ENCODE measurements around the gene EI24. TPM values are rescaled to one million over a fixed set of nuclear protein-coding genes. Genes with fewer than 3 reads are reported as not detected.
A peak's percentile ranks its signal among the peaks of the same experiment; 100 is the strongest.

EI24 gene
- total RNA-seq, 1 experiment from 2014 or later: 151 TPM

DNA sequence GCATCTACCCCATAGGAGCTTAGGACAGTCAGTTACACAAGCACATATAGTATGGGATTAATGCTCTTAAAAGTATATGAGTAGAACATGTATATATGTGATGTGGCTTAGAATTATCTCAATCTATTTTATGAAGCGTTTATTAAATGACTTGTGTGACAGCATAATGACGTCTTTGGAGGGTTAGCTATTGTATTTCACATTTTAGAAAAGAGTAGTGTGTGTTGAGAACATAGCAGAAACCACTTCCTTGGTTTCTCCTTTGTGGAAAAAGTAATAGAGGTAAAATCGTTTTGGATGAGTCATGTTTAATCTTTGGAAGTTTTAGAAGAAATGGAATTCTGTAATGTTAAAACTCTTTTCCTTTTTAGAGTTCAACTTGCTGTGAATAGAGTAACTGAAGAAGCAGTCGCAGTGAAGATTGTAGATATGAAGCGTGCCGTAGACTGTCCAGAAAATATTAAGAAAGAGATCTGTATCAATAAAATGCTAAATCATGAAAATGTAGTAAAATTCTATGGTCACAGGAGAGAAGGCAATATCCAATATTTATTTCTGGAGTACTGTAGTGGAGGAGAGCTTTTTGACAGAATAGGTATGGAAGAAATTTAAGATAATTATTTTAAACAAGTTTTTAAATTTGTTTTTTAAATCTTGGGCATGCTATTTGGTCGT lies 58.1 kb downstream of the EI24 start:
- no peak for DNase-seq
- no peaks in the 10 kb centered on the region for H3K4me1 ChIP-seq (ENCODE audit: insufficient read depth, low read length)
- no peak overlapping the region for H2BK15ac ChIP-seq (ENCODE audit: low read depth, low read length)
- no peak overlapping the region for H3K27ac ChIP-seq (ENCODE audit: insufficient read length, low read depth, low read length)
- peak overlapping the region; percentile 86 to 93 for H3K4me3 Mint-ChIP-seq
- H2BK12ac ChIP-seq (ENCODE audit: insufficient read length, low read depth, low read length): no peak overlapping the region
- peaks cover 14 to 16% of the 10 kb centered on the region in 2 experiments for H3K4me1 Mint-ChIP-seq
- peaks cover 14 to 46% (median 42%) of the 10 kb centered on the region in 3 experiments for H3K36me3 Mint-ChIP-seq (ENCODE audit: insufficient read depth in 1 of 3, low read depth in 3 of 3)
- no peak overlapping the region for H3T11ph ChIP-seq (ENCODE audit: low read length)
- H3K27me3 ChIP-seq (ENCODE audit: insufficient read depth, low read length): no peaks in the 10 kb centered on the region
- no peak overlapping the region for H2AFZ ChIP-seq (ENCODE audit: low read length)
- no peak overlapping the region for H3K56ac ChIP-seq (ENCODE audit: insufficient read length, low read depth, low read length)
- H3K23ac ChIP-seq (ENCODE audit: insufficient read length, low read depth, low read length): no peak overlapping the region
- no peak overlapping the region for H3K4ac ChIP-seq (ENCODE audit: low read depth, low read length)
- H2BK120ac ChIP-seq (ENCODE audit: low read depth, low read length, poor library complexity, severe bottlenecking): no peak overlapping the region
- no peaks in the 10 kb centered on the region for H4K20me1 ChIP-seq (ENCODE audit: control insufficient read depth, insufficient read depth, insufficient read length)
- no peak overlapping the region for H4K5ac ChIP-seq (ENCODE audit: insufficient read length, low read depth, low read length)
- H4K8ac ChIP-seq (replicated peaks; ENCODE audit: insufficient read length, low read depth, low read length): no peak overlapping the region
- H2AK5ac ChIP-seq (ENCODE audit: insufficient read length, low read length): no peak overlapping the region
- H3K4me2 ChIP-seq (ENCODE audit: insufficient read depth, insufficient read length, low read length): peak overlapping the region; percentile 91
- no peaks in the 10 kb centered on the region for H3K9me3 ChIP-seq (ENCODE audit: control insufficient read depth, low read depth, low read length)
- H3K79me2 ChIP-seq (ENCODE audit: insufficient read depth, low read length): peaks cover 3% of the 10 kb centered on the region; the same call in 1 of the 2 replicates
- H3K9me3 Mint-ChIP-seq: no peaks in the 10 kb centered on the region
- no peaks in the 10 kb centered on the region for H3K79me1 ChIP-seq (ENCODE audit: insufficient read depth, low read depth, low read length, poor library complexity, severe bottlenecking)
- WGBS (ENCODE audit: extremely low coverage, insufficient read length, low lambda C conversion rate): no CpG with 5 or more reads among the region's 7 CpGs
- no peak overlapping the region for H2BK20ac ChIP-seq (ENCODE audit: low read depth, low read length, poor library complexity, severe bottlenecking)
- H3K27ac Mint-ChIP-seq: peak overlapping the region; percentile 5 to 100 (median 99); a peak in 4 of 7 replicates
- no peak overlapping the region for H3K18ac ChIP-seq (ENCODE audit: insufficient read length, low read depth, low read length)
- no peaks in the 10 kb centered on the region for H3K23me2 ChIP-seq (ENCODE audit: insufficient read length, low read depth, low read length, poor library complexity, severe bottlenecking)
- no peak overlapping the region for H2BK5ac ChIP-seq (ENCODE audit: insufficient read length, low read length)
- no peak overlapping the region for H4K91ac ChIP-seq (ENCODE audit: insufficient read length, low read depth, low read length)
- no peak overlapping the region for H3K14ac ChIP-seq (ENCODE audit: insufficient read depth, low read length)
- H3K9ac ChIP-seq (ENCODE audit: extremely low read depth, insufficient read length, low read length): peak overlapping the region; percentile 98
- H3K27me3 Mint-ChIP-seq (ENCODE audit: low read depth): no peaks in the 10 kb centered on the region
- TF ChIP-seq, protein P1, sequence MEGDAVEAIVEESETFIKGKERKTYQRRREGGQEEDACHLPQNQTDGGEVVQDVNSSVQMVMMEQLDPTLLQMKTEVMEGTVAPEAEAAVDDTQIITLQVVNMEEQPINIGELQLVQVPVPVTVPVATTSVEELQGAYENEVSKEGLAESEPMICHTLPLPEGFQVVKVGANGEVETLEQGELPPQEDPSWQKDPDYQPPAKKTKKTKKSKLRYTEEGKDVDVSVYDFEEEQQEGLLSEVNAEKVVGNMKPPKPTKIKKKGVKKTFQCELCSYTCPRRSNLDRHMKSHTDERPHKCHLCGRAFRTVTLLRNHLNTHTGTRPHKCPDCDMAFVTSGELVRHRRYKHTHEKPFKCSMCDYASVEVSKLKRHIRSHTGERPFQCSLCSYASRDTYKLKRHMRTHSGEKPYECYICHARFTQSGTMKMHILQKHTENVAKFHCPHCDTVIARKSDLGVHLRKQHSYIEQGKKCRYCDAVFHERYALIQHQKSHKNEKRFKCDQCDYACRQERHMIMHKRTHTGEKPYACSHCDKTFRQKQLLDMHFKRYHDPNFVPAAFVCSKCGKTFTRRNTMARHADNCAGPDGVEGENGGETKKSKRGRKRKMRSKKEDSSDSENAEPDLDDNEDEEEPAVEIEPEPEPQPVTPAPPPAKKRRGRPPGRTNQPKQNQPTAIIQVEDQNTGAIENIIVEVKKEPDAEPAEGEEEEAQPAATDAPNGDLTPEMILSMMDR (conservative IDR thresholded peaks at IDR 0.05): no peak

Other genes starting within 250 kb of the EI24 start
- gene FEZ1, start 73.2 kb upstream of the EI24 start, total RNA-seq (2021): 130 and 135 TPM in 2 replicates
- 125 and 128 TPM in 2 replicates for gene STT3A, start 23.4 kb downstream of the EI24 start, total RNA-seq (2021)
- 119 and 126 TPM in 2 replicates for gene CHEK1, start 55.7 kb downstream of the EI24 start, total RNA-seq (2021)
- gene ACRV1, start 111.4 kb downstream of the EI24 start, total RNA-seq (2021): not detected in 2 replicates
- not detected in 2 replicates for gene PATE1, start 176.8 kb downstream of the EI24 start, total RNA-seq (2021)
- 0.17 and 0.44 TPM in 2 replicates for gene PATE2, start 209.4 kb downstream of the EI24 start, total RNA-seq (2021)
- gene PATE3, start 218.7 kb downstream of the EI24 start, total RNA-seq (2021): not detected in 2 replicates

Data from H9 (cell line).